Erythroblast (primary cell): Measurements from ENCODE around the gene KRT10.
"Not testable (repeated sequence)": the region's sequence is repeated elsewhere in the genome, so short reads cannot be mapped to it uniquely, and the experiment has no call there.

ENCODE experiments used
- DNase-seq, 2 experiments: peaks; one replicate each; lab custom pipeline; 2025; lab: John Stamatoyannopoulos, UW
- GATA1 ChIP-seq: IDR thresholded peaks from 2 replicates; pipeline ENCODE4 v1.6.1; 2011; ENCODE audit warnings: low read depth, mild to moderate bottlenecking, control low read depth, low read length, moderate library complexity
- POLR2A ChIP-seq: IDR thresholded peaks from 2 replicates; pipeline ENCODE4 v1.6.1; 2011; ENCODE audit warnings: mild to moderate bottlenecking, low read length

KRT10 gene

DNA sequence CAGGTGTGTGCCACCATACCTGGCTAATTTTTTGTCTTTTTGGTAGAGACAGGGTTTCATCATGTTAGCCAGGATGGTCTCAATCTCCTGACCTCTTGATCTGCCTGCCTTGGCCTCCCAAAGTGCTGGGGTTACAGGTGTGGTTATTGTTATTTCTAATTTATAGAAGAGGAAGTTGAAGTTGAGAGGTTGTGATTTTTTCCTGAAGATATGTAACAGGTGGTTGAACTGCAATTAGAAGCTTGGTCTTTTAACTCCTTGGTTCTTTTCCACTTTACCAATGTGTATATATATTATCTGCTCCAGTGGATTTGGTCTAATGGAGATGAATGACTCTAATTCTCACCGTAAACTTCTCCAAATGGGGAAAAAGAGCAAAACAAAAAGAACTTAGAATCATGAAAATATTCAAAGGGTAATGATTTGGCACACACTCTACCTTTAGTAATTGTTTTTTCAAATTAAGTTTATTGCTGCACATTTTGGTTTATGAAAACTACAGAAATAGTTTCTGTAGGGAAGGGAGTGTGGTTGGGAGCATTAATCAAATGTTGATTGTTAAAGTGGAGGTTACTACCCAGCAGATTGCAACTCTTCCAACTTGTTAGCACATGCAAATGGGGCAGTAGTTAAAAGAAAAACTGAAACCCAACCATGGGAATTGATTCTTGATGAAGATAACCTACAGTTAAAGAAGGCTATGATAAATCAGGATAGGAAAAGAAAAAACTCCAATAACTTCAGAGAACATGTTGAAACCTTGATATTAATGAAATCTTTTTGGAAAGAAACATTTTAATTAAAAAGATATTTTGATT is 1.8 kb upstream of the KRT10 start:
- no peak for TF ChIP-seq POLR2A
- no peak for TF ChIP-seq GATA1
- DNase-seq = no peak

GRCh38 chr17:40821536-40821935 is 878 bp downstream of the KRT10 start:
- TF ChIP-seq POLR2A (no peak), GATA1 (no peak)
- DNase-seq = no peak

GRCh38 chr17:40820228-40820838 is 2.1 kb downstream of the KRT10 start:
- TF ChIP-seq POLR2A = no peak
- TF ChIP-seq GATA1 = no peak
- DNase-seq = no peak

GRCh38 chr17:40819528-40820125 is 2.8 kb downstream of the KRT10 start:
- TF ChIP-seq POLR2A (no peak), GATA1 (no peak)
- DNase-seq = peak; percentile 37 to 48

DNA sequence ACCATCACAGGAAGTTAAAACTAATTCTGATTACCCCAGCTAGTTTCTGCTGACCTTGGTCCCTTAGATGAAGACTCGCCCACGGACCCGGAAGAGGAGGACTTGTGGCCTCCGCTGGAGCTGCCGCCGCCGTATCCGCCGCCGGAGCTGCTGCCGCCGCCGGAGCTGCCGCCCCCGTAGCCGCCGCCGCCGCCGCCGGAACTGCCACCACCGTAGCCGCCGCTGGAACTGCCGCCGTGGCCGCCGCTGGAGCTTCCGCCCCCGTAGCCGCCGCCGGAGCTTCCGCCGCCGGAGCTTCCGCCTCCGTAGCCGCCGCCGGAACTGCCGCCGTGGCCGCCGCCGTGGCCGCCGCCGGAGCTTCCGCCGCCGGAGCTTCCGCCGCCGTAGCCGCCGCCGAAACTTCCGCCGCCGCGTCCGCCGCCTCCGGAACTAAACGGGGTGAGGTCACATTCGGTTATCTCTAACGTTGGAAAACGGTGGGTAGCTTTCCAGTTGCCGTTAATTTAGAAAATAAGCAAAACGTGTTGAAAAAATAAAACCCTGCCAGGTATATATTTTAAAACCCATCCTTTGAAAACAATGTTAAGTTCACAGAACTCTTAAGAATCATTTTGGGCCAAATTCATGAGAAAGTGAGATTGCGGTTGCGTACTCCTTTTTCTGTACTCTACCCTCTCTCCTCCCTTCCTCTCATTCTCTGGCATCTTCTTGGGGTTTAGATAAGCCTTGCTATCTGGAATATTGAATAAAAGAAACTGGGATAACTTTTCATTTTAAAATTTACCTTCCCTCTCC is 3.5 kb downstream of the KRT10 start:
- DNase-seq = peak; percentile 90 to 93

DNA sequence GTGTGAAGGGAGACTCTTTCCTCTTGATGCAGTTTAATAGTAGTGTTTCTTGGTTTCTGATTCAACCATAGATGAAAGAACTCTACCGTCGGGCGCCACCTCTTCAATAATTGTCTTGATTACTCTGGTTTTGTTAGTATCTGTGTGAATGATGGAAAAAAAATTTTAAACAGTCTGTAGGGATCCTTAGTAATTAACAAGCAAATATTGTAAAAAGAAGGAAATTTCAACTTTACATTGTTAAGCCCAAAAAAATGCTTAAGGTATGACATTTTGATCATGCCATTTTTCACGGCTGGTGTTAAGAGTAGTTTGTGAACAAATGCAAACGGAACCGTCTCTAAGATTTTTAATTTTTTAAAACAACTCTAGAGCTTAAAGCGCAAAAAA is 4.1 kb downstream of the KRT10 start:
- DNase-seq = peak; percentile 26 to 52
- no peak for TF ChIP-seq POLR2A
- TF ChIP-seq GATA1 = no peak

More for the DNA sequence above, 3.5 kb downstream of the KRT10 start:
- peak; percentile 40 for TF ChIP-seq POLR2A
- no peak for TF ChIP-seq GATA1

GRCh38 chr17:40817103-40817682 is 5.2 kb downstream of the KRT10 start:
- no peak for DNase-seq
- TF ChIP-seq POLR2A (no peak), GATA1 (no peak)

GRCh38 chr17:40816569-40816968 is 5.8 kb downstream of the KRT10 start:
- no peak for DNase-seq
- TF ChIP-seq GATA1 (no peak), POLR2A (no peak)

DNA sequence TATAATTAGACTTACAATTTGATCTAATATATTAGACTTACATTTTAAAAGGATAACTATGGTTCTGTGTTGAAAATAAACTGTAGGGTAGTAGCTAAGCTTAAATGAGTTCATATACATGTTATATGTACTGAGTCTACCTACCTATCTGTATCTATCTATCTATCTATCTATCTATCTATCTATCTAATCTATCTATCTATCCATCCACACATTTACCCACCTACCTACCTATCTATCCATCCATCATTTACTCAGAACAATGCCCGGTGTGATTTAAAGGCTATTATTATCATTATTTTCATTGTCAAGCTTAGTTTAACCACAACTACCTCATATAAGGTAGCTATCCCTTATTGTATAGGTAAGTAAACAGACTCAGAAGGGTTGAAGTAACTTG is 7.0 kb downstream of the KRT10 start:
- no peak for TF ChIP-seq GATA1
- no peak for TF ChIP-seq POLR2A
- no peak for DNase-seq

DNA sequence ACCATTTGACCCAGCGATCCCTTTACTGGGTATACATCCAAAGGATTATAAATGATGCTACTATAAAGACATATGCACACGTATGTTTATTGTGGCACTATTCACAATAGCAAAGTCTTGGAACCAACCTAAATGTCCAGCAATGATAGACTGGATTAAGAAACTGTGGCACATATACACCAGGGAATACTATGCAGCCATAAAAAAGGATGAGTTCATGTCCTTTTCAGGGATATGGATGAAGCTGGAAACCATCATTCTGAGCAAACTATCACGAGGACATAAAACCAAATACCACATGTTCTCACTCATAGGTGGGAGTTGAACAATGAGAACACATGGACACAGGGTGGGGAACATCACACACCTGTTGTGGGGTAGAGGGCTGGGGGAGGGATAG is 7.8 kb downstream of the KRT10 start:
- not testable (repeated sequence) for DNase-seq

DNA sequence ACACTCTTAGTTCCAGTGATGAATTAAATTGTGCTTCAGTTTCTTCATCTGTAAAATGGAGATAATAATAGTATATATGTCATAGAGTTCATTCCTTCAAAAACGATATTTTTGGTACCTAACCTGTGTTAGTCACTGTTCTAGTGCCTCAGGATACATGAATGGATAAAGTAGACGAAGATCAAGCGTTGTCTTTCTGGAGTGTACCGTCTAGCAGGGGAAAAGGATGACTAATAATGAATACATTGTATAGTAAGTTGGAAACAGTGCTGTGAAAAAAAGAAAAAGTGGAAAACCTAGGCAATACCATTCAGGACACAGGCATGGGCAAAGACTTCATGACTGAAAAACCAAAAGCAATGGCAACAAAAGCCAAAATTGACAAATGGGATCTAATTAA is 8.6 kb downstream of the KRT10 start:
- no peak for DNase-seq
- TF ChIP-seq POLR2A (no peak), GATA1 (no peak)

DNA sequence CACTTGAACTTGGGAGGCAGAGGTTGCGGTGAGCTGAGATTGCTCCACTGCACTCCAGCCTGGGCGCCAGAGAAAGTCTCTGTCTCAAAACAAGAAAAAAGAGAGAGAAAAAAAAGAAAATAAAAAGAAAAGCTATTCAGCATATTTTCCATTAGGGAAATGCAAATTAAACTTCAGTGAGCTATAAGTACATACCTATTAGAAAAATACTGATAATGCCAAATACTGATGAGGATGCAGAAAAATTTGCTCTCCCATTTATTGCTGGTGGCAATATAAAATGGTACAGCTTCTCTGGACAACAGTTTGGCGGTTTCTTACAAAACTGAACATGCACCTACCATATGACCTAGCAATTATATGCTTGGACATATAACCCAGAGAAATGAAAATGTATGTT is 9.8 kb downstream of the KRT10 start:
- TF ChIP-seq GATA1 (no peak), POLR2A (no peak)
- DNase-seq = no peak

DNA sequence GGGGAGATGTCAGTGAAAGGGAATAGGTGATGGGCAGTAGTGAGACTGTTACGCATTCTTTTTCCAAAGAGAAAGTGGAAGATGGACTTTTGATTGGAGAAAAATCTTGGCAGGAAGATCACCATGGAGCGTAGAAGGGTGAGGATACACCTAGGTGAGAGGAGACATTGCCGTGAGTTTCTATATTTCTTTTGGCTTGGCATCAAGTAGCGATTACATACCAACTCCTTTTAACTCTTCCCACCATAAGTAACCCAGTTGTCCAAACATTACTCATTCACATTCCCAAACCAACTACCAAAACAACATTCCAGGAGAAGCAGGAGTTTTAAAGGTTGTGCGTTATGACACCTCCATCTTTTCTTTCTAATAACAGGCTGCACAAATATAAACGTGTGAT is 11.9 kb downstream of the KRT10 start:
- TF ChIP-seq GATA1 (no peak), POLR2A (no peak)
- no peak for DNase-seq
